Measurements from ENCODE around the gene SIK2.

- TF ChIP-seq TAF1 (IDR thresholded peaks at IDR 0.05; ENCODE audit: borderline replicate concordance, insufficient read depth, low read length) (no peak), POLR2AphosphoS5 (IDR thresholded peaks at IDR 0.05; ENCODE audit: low read depth, low read length) (no peak), SIN3A (IDR thresholded peaks at IDR 0.05; ENCODE audit: borderline replicate concordance, insufficient read depth, low read length) (no peak), REST (IDR thresholded peaks at IDR 0.05; ENCODE audit: insufficient read depth in 1 of 2, low read depth in 2 of 2, low read length in 2 of 2) (no peak), FOXP2 (optimal IDR thresholded peaks at IDR 0.05; ENCODE audit: borderline replicate concordance, extremely low read depth, extremely low read length, insufficient read depth) (no peak)
Measured at GRCh38 chr11:111586388-111586831, 15.8 kb upstream of the SIK2 start.

Data from PFSK-1 (cell line).